IPS-15b (cell line): ENCODE data around the gene MYO18A.

Source experiments
- H3K27me3 ChIP-seq: one replicate; pipeline ENCODE4 v1.6.1; 2013; ENCODE audit warnings: low read length; ENCODE audit not compliant: control insufficient read depth, insufficient read depth
- H3K36me3 ChIP-seq: one replicate; pipeline ENCODE4 v1.6.1; 2013; ENCODE audit warnings: low read length; ENCODE audit not compliant: control insufficient read depth, insufficient read depth
- H3K4me1 ChIP-seq: one replicate; pipeline ENCODE4 v1.6.1; 2013; ENCODE audit warnings: mild to moderate bottlenecking, low read length; ENCODE audit not compliant: control insufficient read depth, insufficient read depth
- H3K4me3 ChIP-seq: one replicate; pipeline ENCODE4 v1.5.1; 2013; ENCODE audit warnings: low read depth, low read length
- H3K9ac ChIP-seq: one replicate; pipeline ENCODE4 v1.6.1; 2013; ENCODE audit warnings: low read depth, mild to moderate bottlenecking, low read length
- H3K9me3 ChIP-seq: one replicate; pipeline ENCODE4 v1.6.1; 2013; ENCODE audit warnings: mild to moderate bottlenecking, low read length; ENCODE audit not compliant: control insufficient read depth, insufficient read depth

The MYO18A gene

DNA sequence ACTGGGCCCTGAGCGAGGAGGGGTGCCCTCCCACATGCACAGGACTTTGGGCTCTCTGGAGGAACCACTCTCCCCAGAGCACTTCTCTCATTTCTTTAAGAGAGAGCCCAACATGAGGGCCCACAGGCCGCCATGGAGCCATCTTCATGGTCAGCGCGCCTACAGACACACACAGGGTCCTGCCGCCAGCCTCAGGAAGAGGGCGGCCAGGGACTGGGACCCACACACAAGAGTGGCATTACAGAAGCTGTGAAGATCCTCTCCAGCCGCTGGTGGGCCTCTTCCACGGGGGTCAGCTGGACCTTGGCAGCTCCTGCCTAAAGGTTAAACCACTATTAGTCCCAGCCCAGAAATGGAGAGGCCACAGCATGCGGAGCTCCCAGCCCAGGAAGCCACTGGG is 54.5 kb downstream of the MYO18A start:
- Histone ChIP-seq H3K36me3 (peaks cover 7% of the 10 kb centered on the region), H3K4me1 (no peaks in the 10 kb centered on the region), H3K4me3 (no peak overlapping the region), H3K27me3 (no peaks in the 10 kb centered on the region), H3K9ac (no peak overlapping the region), H3K9me3 (no peaks in the 10 kb centered on the region)

DNA sequence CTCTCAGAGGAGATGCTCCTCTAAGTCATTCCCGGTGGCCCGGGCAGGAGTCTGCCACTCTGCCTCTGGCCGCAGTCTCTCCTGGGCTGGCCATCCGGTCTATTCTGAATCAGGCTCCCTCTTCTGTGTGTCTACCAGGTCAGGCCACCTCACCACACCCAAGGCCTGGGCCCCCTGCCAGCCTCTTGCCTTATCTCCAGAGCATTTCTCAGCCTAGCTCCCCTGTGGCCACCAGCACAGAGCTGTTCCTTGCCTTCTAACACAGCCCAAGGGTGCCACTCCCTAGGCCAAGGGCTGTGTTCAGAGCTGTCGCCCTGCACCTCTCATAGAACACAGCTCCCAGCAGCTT is 55.3 kb downstream of the MYO18A start:
- Histone ChIP-seq H3K4me3 (no peak overlapping the region), H3K9me3 (no peaks in the 10 kb centered on the region), H3K9ac (no peak overlapping the region), H3K36me3 (peaks cover 7% of the 10 kb centered on the region), H3K4me1 (no peaks in the 10 kb centered on the region), H3K27me3 (no peaks in the 10 kb centered on the region)

DNA sequence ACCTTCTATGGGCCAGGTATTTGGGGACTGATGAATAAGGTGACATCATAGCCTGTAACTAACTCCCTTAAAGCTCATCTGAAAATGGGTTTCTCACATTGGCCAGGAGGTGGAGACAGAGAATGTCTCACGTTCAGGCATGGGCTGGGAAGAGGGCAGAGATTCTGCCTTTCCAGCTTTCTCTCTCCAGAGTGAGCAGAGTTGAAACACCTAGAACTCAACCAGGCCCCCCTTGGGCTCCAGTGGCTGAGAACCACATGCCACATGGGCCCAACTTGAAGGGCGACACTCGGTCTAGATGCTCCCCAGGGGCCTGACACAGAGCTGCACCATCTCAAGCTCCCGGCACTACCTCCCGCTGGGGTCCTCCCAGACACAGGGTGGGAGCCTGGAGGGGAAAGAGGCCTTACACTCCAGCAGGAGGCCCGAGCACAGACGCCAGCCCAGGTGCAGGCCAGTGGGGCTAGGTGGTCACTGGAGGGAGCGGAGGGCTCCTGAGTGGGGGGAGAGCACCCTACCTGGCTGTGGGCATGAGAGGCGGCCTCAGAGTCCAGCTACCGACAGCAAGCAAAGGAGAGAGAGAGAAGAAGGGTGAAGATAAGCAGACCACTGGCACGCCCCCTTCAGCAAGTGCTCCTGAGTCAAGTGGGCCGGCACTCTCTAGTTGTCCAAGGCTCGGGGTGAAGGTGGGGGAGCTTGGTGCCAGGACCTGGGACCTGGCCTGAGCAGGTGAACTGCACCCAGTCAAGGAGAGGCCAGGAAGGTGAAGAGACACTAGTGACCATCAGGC is 55.9 kb downstream of the MYO18A start:
- no peaks in the 10 kb centered on the region for H3K9me3 ChIP-seq
- no peak overlapping the region for H3K9ac ChIP-seq
- H3K4me1 ChIP-seq = no peaks in the 10 kb centered on the region
- peaks cover 7% of the 10 kb centered on the region for H3K36me3 ChIP-seq
- H3K27me3 ChIP-seq = no peaks in the 10 kb centered on the region
- no peak overlapping the region for H3K4me3 ChIP-seq

DNA sequence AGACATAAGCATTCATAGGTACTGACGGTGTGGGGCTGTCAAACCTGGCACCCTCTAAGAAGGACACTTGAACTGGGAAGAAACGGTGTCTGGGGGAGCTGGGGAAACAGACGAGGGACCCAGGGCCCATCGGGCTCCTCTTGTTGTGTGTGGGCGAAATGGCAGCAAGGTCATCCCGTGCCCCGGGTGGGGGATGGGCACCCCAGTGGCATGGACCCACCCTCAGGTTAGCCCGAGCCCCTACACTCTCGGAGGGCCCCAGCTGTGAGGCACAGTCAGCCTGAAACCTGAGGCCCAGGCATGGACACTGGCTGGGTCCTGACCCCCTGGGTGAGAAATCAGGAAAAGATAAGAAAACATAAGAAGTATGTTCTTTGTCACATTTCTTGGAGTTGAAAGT is 57.1 kb downstream of the MYO18A start:
- peaks cover 10% of the 10 kb centered on the region for H3K36me3 ChIP-seq
- no peak overlapping the region for H3K9ac ChIP-seq
- H3K4me1 ChIP-seq = no peaks in the 10 kb centered on the region

DNA sequence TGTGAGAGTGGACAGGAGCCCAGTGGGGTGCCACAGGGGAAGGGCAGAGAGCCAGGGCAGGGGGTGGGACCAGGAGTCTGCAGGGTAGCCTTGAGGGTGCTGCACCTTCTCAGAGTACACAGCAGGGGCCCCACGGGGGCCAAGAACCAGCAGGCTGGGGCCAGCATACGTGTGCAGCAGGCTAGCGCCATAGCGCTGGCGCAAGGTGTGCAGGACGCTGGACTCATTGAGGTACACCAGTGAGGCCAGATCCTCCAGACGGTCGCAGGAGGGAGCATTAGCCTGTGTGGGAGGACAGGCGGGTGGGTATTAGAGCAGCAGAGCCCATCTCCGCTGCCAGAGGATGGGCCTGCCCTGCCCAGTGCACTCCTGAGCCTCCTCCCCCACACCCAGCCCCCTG is 58.8 kb downstream of the MYO18A start:
- no peaks in the 10 kb centered on the region for H3K4me1 ChIP-seq
- H3K36me3 ChIP-seq = peaks cover 10% of the 10 kb centered on the region
- H3K4me3 ChIP-seq = no peak overlapping the region
- no peaks in the 10 kb centered on the region for H3K27me3 ChIP-seq
- no peak overlapping the region for H3K9ac ChIP-seq
- no peaks in the 10 kb centered on the region for H3K9me3 ChIP-seq

More for the DNA sequence above, 57.1 kb downstream of the MYO18A start:
- Histone ChIP-seq H3K4me3 (no peak overlapping the region), H3K9me3 (no peaks in the 10 kb centered on the region), H3K27me3 (no peaks in the 10 kb centered on the region)

DNA sequence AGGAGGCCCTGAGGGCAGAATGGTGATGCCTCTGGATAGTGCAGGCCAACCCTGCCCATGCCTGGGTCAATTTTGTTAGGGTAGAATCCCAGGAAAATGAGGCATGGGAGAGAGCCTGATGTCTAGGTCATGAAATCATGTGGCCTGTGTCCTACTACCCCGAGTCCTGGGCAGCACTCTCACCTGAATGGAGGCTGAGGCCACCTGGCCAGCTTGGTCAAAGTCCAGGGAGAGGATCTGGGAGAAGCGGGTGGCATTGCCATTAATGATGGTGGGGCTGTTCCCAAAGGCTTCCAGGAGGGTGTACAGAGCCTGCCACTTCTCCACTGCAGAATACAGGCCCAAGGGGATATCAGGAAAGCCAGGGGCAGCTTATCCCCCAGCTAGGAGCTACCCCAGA is 59.8 kb downstream of the MYO18A start:
- Histone ChIP-seq H3K4me3 (no peak overlapping the region), H3K9ac (no peak overlapping the region), H3K27me3 (no peaks in the 10 kb centered on the region), H3K9me3 (no peaks in the 10 kb centered on the region), H3K4me1 (peaks cover 4% of the 10 kb centered on the region), H3K36me3 (peaks cover 10% of the 10 kb centered on the region)

DNA sequence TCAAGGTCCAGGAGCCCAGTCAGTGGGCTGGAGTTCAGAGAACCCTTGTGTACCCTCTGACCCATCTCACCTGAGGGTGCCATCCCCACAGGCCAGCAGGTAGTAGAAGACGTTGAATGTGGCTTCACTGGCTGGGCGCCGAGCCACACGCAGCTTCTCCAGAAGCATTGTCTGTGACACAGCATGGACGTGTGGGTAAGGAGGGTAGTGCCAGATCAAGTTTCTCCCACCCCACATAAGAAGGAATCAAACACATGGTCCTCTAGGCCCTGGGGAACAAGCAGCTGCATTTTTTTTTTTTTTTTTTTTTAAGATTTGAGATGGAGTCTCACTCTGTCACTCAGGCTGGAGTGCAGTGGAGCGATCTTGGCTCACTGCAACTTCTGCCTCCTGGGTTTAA is 60.9 kb downstream of the MYO18A start:
- no peaks in the 10 kb centered on the region for H3K27me3 ChIP-seq
- H3K9me3 ChIP-seq = no peaks in the 10 kb centered on the region
- no peak overlapping the region for H3K4me3 ChIP-seq
- H3K4me1 ChIP-seq = peaks cover 4% of the 10 kb centered on the region
- H3K36me3 ChIP-seq = peaks cover 15% of the 10 kb centered on the region
- no peak overlapping the region for H3K9ac ChIP-seq

DNA sequence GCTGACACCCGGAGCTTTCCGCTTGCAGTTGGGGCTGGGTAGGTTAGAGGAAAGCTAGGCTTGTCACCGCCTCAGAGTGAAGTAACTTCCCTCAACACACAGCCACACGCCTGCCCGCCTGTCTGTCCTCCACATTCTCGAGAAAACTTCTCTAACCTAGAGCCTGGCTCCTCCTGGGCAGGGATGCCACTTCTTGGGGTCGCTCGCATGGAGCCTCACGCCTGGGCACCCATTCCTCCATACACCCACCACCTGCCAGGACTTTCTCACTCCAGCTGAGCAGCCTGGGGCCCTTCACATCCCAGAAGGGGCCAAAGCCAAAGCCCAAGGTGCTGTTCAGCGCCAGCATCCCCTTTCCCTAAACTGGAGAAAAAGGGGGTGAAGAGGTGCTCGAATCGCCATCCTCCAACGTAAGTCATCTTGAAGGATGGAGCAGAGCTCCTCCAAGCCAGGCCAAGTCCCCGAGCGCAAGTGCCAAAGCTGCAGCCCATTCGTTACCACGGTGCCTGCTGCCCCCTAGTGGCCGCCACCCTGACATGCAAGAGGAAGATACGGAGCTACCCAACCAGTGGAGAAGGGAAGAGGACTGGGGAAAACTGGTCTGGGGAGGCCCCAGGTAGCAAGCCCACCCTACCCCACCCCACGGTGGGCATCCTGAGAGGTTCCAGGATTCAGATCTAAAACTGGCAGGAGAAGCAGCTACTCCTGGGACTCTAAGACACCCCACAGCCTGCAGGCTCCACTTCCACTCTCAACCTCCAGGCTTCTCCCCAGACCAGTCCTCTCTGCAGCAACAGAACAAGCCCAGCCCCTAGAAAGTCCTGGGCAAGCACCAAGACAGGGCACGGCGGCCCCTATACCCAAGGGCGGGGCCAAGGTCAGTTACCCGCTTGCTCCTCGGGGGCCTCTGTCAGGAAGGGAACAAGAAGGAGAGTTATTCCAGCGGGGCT is 63.1 kb downstream of the MYO18A start:
- no peaks in the 10 kb centered on the region for H3K9me3 ChIP-seq
- peaks cover 24% of the 10 kb centered on the region for H3K36me3 ChIP-seq
- peaks cover 4% of the 10 kb centered on the region for H3K4me1 ChIP-seq
- H3K9ac ChIP-seq = no peak overlapping the region
- no peak overlapping the region for H3K4me3 ChIP-seq
- H3K27me3 ChIP-seq = no peaks in the 10 kb centered on the region

DNA sequence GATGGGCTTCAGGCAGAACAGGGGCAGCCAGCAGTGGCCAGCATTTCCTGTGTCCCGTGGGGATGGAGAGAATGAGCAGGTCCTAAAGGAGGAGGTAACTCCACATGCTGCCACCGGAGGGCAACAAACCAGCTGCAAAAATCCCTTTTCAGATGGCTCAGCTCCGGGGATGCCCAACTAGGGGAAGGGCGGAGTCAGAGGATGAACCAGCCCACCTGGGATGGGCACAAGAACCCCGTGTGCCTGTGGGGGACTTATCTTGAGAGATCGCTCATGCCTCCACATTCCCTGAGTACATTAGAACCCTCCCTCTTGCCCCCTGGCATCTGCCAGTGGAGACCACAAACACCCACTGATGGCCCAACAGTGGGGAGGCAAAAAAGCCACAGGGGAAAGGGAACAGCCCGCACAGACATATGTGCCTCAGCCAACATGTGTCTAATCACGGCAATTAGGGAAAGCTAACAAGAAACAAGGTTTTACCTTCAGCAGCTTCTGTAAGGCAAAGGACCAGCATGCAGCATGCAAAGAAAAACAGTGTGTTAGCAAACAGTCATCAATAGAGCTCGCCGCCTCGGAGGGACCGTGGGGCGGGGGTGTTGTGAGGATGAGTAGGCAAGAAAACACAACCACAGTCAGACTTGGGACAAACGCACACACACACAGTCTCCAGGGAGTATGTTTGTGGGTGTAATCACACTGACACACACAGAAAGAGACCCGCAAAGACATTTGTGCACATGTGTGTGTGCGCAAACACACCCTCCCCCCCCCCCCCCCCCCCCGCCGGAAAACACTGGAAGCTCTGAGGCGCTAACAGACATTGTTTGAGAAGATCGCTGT is 64.0 kb downstream of the MYO18A start:
- Histone ChIP-seq H3K9me3 (no peaks in the 10 kb centered on the region), H3K27me3 (no peaks in the 10 kb centered on the region), H3K4me3 (no peak overlapping the region), H3K36me3 (peaks cover 24% of the 10 kb centered on the region), H3K4me1 (peaks cover 4% of the 10 kb centered on the region), H3K9ac (no peak overlapping the region)

DNA sequence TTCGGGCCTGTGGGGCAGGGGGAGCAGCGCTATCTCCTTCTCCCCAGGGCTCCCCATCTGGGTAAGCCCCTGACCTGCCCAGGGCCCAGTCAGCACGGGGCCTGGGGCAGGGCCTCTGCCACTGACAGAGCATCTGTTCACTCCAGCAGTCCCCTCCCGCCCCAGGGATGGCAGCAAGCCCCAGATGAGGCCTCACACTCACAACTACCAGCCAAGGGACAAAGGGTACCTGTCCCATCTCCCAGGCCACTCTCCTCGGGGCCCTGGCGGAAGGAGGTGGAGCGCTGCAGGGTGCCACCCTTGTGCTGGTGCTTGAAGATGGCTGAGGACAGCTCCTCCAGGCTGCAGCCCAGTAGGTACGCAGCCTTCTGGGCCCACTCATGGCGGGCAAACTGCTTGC is 64.8 kb downstream of the MYO18A start:
- no peaks in the 10 kb centered on the region for H3K9me3 ChIP-seq
- peaks cover 26% of the 10 kb centered on the region for H3K36me3 ChIP-seq
- H3K27me3 ChIP-seq = no peaks in the 10 kb centered on the region
- peaks cover 4% of the 10 kb centered on the region for H3K4me1 ChIP-seq
- no peak overlapping the region for H3K4me3 ChIP-seq
- H3K9ac ChIP-seq = no peak overlapping the region

DNA sequence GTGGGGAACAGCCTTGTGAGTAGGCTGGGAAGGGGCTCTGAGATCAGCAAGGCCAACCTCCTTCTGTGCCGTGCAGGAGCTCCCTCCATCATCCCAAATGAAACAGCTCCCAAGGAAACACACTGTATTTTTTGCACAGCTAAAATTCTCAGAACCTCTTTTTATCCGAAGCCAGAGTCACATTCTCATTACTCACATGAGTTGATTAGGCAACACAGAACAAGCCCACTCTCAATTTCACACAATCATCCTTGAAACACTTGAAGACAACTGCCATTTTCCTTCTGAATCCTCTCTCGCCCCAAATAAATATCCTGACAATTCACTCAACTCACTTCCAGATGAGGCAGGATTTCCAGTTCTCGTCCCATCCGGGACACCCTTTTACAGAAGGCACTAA is 66.1 kb downstream of the MYO18A start:
- Histone ChIP-seq H3K36me3 (peaks cover 28% of the 10 kb centered on the region), H3K27me3 (no peaks in the 10 kb centered on the region), H3K9ac (no peak overlapping the region), H3K4me3 (no peak overlapping the region), H3K4me1 (peaks cover 4% of the 10 kb centered on the region), H3K9me3 (no peaks in the 10 kb centered on the region)
